ENCODE results near the gene PODXL. TPM values are rescaled to one million over a fixed set of nuclear protein-coding genes. Genes with fewer than 3 reads are reported as not detected.
"Not testable (repeated sequence)": the region's sequence is repeated elsewhere in the genome, so short reads cannot be mapped to it uniquely, and the experiment has no call there.

Gene PODXL
- total RNA-seq, 4 donors from 2014 or later, result 24.5 to 40.3 (median 31.3) TPM

DNA sequence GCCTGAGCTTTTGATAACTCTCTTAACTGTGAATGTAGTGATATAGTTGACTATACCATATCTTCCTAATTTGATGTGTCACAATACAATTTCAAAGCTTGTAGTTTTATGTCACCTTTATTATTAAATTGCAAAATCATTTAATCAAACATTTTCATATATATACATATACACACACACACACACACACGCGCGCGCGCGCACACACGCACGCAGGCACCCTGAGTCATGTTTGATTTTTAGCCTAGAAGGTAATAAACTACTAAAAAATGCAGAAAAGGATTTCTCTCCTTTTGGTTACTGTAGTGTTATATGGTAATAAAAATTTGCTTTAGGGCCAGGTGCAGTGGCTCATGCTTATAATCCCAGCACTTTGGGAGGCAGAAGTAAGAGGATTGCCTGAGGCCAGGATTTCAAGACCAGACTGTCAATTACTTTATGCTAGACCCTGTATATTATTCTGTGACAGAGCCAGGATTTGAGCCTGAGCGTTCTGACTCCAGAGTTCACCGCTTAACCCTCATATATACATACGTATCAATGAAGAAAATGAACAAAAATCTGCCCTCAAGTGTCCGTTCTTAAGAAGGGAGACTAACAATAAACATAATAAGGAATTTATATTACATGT, 89.6 kb downstream of the PODXL start:
- DNase-seq (ENCODE audit: extremely low spot score), result no peak
- peaks cover 3 to 8% (median 7%) of the 10 kb centered on the region in 4 donors for H3K4me1 ChIP-seq
- H3K27me3 ChIP-seq, result no peaks in the 10 kb centered on the region
- TF ChIP-seq POLR2AphosphoS5 (IDR thresholded peaks at IDR 0.05) (no peak), POLR2A (IDR thresholded peaks at IDR 0.05; ENCODE audit: low read depth) (no peak), EP300 (IDR thresholded peaks at IDR 0.05) (no peak)
- TF ChIP-seq, protein P1, sequence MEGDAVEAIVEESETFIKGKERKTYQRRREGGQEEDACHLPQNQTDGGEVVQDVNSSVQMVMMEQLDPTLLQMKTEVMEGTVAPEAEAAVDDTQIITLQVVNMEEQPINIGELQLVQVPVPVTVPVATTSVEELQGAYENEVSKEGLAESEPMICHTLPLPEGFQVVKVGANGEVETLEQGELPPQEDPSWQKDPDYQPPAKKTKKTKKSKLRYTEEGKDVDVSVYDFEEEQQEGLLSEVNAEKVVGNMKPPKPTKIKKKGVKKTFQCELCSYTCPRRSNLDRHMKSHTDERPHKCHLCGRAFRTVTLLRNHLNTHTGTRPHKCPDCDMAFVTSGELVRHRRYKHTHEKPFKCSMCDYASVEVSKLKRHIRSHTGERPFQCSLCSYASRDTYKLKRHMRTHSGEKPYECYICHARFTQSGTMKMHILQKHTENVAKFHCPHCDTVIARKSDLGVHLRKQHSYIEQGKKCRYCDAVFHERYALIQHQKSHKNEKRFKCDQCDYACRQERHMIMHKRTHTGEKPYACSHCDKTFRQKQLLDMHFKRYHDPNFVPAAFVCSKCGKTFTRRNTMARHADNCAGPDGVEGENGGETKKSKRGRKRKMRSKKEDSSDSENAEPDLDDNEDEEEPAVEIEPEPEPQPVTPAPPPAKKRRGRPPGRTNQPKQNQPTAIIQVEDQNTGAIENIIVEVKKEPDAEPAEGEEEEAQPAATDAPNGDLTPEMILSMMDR (IDR thresholded peaks at IDR 0.05), result no peak
- 94% methylated on average over 12 of the region's 12 CpGs for WGBS
- no peak overlapping the region for H3K27ac ChIP-seq (replicated peaks in 1 of 4)
- no peak overlapping the region for H3K4me3 ChIP-seq
- H3K36me3 ChIP-seq, result peaks cover 32 to 95% (median 71%) of the 10 kb centered on the region in 4 donors
- intact Hi-C loops (cut with DNase I), result no loop called here
- H3K9me3 ChIP-seq, result no peaks in the 10 kb centered on the region

DNA sequence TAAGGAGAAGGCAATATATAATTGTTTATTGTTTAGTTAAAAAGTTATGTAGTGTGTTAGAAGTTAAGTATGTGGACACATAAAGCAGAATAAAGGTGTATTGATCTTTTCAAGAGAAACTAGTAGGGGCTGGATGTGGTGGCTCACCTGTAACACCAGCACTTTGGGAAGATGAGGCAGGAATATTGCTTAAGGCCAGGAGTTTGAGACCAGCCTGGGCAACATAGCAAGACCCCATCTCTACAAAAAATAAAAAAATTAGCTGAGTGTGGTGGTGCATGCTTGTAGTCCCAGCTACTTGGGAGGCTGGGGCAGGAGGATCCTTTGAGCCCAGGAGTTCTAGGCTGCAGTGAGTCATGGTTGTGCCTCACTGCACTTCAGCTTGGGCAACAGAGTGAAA, 93.7 kb downstream of the PODXL start:
- H3K4me3 ChIP-seq; H3K4me1 ChIP-seq; H3K27ac ChIP-seq (replicated peaks in 1 of 4); DNase-seq (ENCODE audit: extremely low spot score); H3K27me3 ChIP-seq; H3K9me3 ChIP-seq; intact Hi-C loops (cut with DNase I): not testable (repeated sequence)
- H3K36me3 ChIP-seq, result peaks cover 23 to 69% (median 38%) of the 10 kb centered on the region in 4 donors

DNA sequence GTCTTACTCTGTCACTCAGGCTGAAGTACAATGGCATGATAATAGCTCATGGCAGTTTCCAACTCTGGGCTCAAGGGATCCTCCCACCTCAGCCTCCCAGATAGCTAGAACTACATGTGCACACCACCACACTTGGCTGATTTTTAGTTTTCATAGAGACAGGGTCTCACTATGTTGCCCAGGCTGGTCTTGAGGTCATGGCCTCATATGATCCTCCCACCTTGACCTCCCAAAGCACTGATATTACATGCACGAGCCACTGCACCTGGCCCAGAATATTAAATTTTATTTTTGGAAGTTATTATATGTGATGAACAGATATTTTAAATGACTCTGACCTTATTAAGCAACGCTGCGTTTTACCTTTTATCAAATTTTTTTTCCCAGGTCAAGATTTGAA, 94.4 kb downstream of the PODXL start:
- WGBS, result 82% methylated on average over 3 of the region's 3 CpGs
- no peaks in the 10 kb centered on the region for H3K4me1 ChIP-seq
- no peak for DNase-seq (ENCODE audit: extremely low spot score)
- no peaks in the 10 kb centered on the region for H3K9me3 ChIP-seq
- intact Hi-C loops (cut with DNase I), result no loop called here
- H3K27ac ChIP-seq (replicated peaks in 1 of 4), result no peak overlapping the region
- TF ChIP-seq POLR2A (IDR thresholded peaks at IDR 0.05; ENCODE audit: low read depth), result no peak
- no peak for TF ChIP-seq POLR2AphosphoS5 (IDR thresholded peaks at IDR 0.05)
- TF ChIP-seq EP300 (IDR thresholded peaks at IDR 0.05), result no peak
- TF ChIP-seq, protein P1 (IDR thresholded peaks at IDR 0.05), result no peak
- no peaks in the 10 kb centered on the region for H3K27me3 ChIP-seq
- H3K36me3 ChIP-seq, result peaks cover 22 to 66% (median 31%) of the 10 kb centered on the region in 4 donors
- H3K4me3 ChIP-seq, result no peak overlapping the region

DNA sequence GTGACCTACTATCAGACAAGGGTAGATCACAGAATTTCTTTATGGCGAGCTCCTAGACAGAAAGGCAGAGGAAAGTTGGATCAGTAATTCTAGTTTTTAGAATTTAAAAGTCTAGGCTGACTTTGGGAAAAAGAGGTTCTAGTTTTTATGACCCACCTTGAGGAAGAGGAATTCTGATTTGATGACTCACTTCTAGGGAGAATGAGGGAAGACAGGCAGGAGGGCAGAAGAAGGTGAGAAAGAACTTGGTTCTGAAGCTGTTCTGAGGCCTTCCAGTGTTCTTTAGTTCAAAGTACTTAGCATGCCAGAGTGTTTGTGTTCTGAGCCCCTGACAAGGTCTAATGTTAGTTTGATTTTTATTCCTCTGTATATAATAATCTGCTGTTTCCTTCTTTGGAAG, 97.2 kb downstream of the PODXL start:
- 100% methylated on average over 1 of the region's 1 CpG for WGBS
- Histone ChIP-seq H3K4me1 (peaks cover 0 to 5% (median 0%) of the 10 kb centered on the region in 4 donors), H3K9me3 (no peaks in the 10 kb centered on the region), H3K4me3 (no peak overlapping the region), H3K27ac (replicated peaks in 1 of 4) (no peak overlapping the region), H3K27me3 (no peaks in the 10 kb centered on the region), H3K36me3 (peaks cover 12 to 38% (median 14%) of the 10 kb centered on the region in 4 donors)
- DNase-seq (ENCODE audit: extremely low spot score), result no peak
- intact Hi-C loops (cut with DNase I), result no loop called here
- TF ChIP-seq POLR2A (IDR thresholded peaks at IDR 0.05; ENCODE audit: low read depth), result no peak
- TF ChIP-seq POLR2AphosphoS5 (IDR thresholded peaks at IDR 0.05), result no peak
- no peak for TF ChIP-seq EP300 (IDR thresholded peaks at IDR 0.05)
- TF ChIP-seq, protein P1 (IDR thresholded peaks at IDR 0.05), result no peak

DNA sequence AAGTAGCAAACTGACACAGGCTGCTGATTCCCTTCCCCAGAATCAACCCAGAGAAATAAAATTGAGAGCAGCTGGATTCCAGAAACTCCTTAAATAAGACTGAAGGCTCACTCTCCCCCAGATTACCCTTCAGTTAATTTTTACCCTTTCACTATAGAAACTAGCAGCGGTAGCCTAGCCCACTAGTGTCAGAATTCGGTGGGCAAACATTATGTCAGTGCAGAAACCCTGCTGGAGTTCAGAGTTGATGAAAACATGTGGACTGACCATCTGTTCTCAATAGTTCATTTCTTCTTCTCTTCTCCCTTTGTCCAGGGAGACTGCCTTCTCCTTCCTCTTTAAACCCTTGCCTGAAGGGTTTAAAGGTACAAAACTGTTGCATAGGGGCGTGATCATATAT, 100.1 kb downstream of the PODXL start:
- TF ChIP-seq, protein P1 (IDR thresholded peaks at IDR 0.05), result no peak
- TF ChIP-seq POLR2A (IDR thresholded peaks at IDR 0.05; ENCODE audit: low read depth), result no peak
- no peak for TF ChIP-seq POLR2AphosphoS5 (IDR thresholded peaks at IDR 0.05)
- no peak for TF ChIP-seq EP300 (IDR thresholded peaks at IDR 0.05)
- Histone ChIP-seq H3K27me3 (no peaks in the 10 kb centered on the region), H3K27ac (replicated peaks in 1 of 4) (no peak overlapping the region), H3K4me1 (peaks cover 0 to 5% (median 0%) of the 10 kb centered on the region in 4 donors), H3K4me3 (no peak overlapping the region), H3K36me3 (peaks cover 0 to 21% (median 0%) of the 10 kb centered on the region in 4 donors), H3K9me3 (no peaks in the 10 kb centered on the region)
- whole genome bisulfite sequencing, result 92% methylated on average over 3 of the region's 3 CpGs
- intact Hi-C loops (cut with DNase I), result no loop called here
- no peak for DNase-seq (ENCODE audit: extremely low spot score)

All from esophagus muscularis mucosa (tissue), 4 donors.